ENCODE measurements around the gene EIF3D.

The EIF3D gene

GRCh38 chr22:36461665-36462649 lies 67.0 kb downstream of the EIF3D start:
- H3K4me1 ChIP-seq (ENCODE audit: low read length): peaks cover 6% of the 10 kb centered on the region
- no peak overlapping the region for H3K27ac ChIP-seq (ENCODE audit: low read length)
- H3K9me2 ChIP-seq (replicated peaks; ENCODE audit: insufficient read depth, low read length): no peaks in the 10 kb centered on the region
- no peak overlapping the region for H3K4me3 ChIP-seq (ENCODE audit: low read length)
- H3K9me3 ChIP-seq (replicated peaks; ENCODE audit: insufficient read depth, low read length): no peaks in the 10 kb centered on the region
- H2AFZ ChIP-seq (ENCODE audit: low read length): no peak overlapping the region
- DNase-seq: no peak
- H4K20me1 ChIP-seq (ENCODE audit: insufficient read depth, low read length): no peaks in the 10 kb centered on the region
- H3K36me3 ChIP-seq (replicated peaks; ENCODE audit: insufficient read depth, low read length): no peaks in the 10 kb centered on the region
- no peaks in the 10 kb centered on the region for H3K27me3 ChIP-seq (replicated peaks; ENCODE audit: insufficient read depth, low read length)
- TF ChIP-seq EZH2 (optimal IDR thresholded peaks at IDR 0.05; ENCODE audit: low read depth, low read length) (no peak), EZH2phosphoT487 (IDR thresholded peaks at IDR 0.05; ENCODE audit: low read length) (no peak), CTCF (IDR thresholded peaks at IDR 0.05; ENCODE audit: low read length) (no peak)
- H3K4me2 ChIP-seq (ENCODE audit: low read depth, low read length): no peak overlapping the region
- H3K79me2 ChIP-seq (ENCODE audit: low read length): no peaks in the 10 kb centered on the region
- no peak overlapping the region for H3K9ac ChIP-seq (ENCODE audit: low read length)
- no peaks in the 10 kb centered on the region for H3F3A ChIP-seq (ENCODE audit: insufficient read depth, low read length)
